Activated naive CD4-positive, alpha-beta T cell treated with anti-CD3 and anti-CD28 coated beads, Interleukin-2, amount 50 U/mL, for 16 hours (primary cell): ENCODE results near the gene RAB22A.
"Not testable (repeated sequence)": the region's sequence is repeated elsewhere in the genome, so short reads cannot be mapped to it uniquely, and the experiment has no call there.

ENCODE experiments used
- DNase-seq: peaks from one replicate; pipeline ENCODE4 v3.0.0-alpha.2; 2020

RAB22A gene

GRCh38 chr20:58389968-58390658, 80.6 kb downstream of the RAB22A start:
- DNase-seq, result no peak

GRCh38 chr20:58390659-58391035, 81.1 kb downstream of the RAB22A start:
- no peak for DNase-seq

- DNase-seq, result no peak
Observed at GRCh38 chr20:58392286-58392685, 82.8 kb downstream of the RAB22A start.

GRCh38 chr20:58393299-58393698, 83.8 kb downstream of the RAB22A start:
- DNase-seq, result no peak

GRCh38 chr20:58394801-58395200, 85.3 kb downstream of the RAB22A start:
- no peak for DNase-seq

- DNase-seq, result no peak
Observed at GRCh38 chr20:58395604-58396003, 86.1 kb downstream of the RAB22A start.

- no peak for DNase-seq
Observed at GRCh38 chr20:58397429-58397828, 87.9 kb downstream of the RAB22A start.

- DNase-seq, result no peak
Observed at GRCh38 chr20:58398254-58398653, 88.7 kb downstream of the RAB22A start.

- no peak for DNase-seq
Observed at GRCh38 chr20:58399926-58400325, 90.4 kb downstream of the RAB22A start.

GRCh38 chr20:58401162-58401561, 91.6 kb downstream of the RAB22A start:
- no peak for DNase-seq

- DNase-seq, result no peak
Observed at GRCh38 chr20:58402305-58402704, 92.8 kb downstream of the RAB22A start.

GRCh38 chr20:58402827-58403226, 93.3 kb downstream of the RAB22A start:
- DNase-seq, result no peak

GRCh38 chr20:58403272-58403671, 93.8 kb downstream of the RAB22A start:
- no peak for DNase-seq

GRCh38 chr20:58405504-58406291, 96.2 kb downstream of the RAB22A start:
- DNase-seq, result no peak

GRCh38 chr20:58406422-58407001, 97.0 kb downstream of the RAB22A start:
- DNase-seq, result no peak

GRCh38 chr20:58407201-58407873, 97.8 kb downstream of the RAB22A start:
- DNase-seq, result no peak

GRCh38 chr20:58407966-58408557, 98.5 kb downstream of the RAB22A start:
- DNase-seq, result no peak

GRCh38 chr20:58408603-58409246, 99.2 kb downstream of the RAB22A start:
- no peak for DNase-seq

GRCh38 chr20:58414216-58414615, 104.7 kb downstream of the RAB22A start:
- DNase-seq, result not testable (repeated sequence)

- not testable (repeated sequence) for DNase-seq
Observed at GRCh38 chr20:58414786-58415185, 105.3 kb downstream of the RAB22A start.

GRCh38 chr20:58416057-58416456, 106.5 kb downstream of the RAB22A start:
- DNase-seq, result no peak

- DNase-seq, result no peak
Observed at GRCh38 chr20:58416835-58417234, 107.3 kb downstream of the RAB22A start.
